ENCODE data around the gene NFE2L3. TPM values are rescaled to one million over a fixed set of nuclear protein-coding genes. Genes with fewer than 3 reads are reported as not detected.

NFE2L3 gene
- total RNA-seq, 1 donor from 2014 or later, result 4.8 TPM

- no peak overlapping the region for H3K27ac ChIP-seq
- no peak for TF ChIP-seq CTCF (IDR thresholded peaks at IDR 0.05)
- H3K4me1 ChIP-seq, result peaks cover 39% of the 10 kb centered on the region
- intact Hi-C loops (cut with DNase I), result no loop called here
- DNase-seq, result no peak
- no peaks in the 10 kb centered on the region for H3K27me3 ChIP-seq (ENCODE audit: low read depth)
- H3K36me3 ChIP-seq, result peaks cover 68% of the 10 kb centered on the region
- H3K4me3 ChIP-seq, result no peak overlapping the region
- ATAC-seq, result no peak
- H3K9me3 ChIP-seq, result no peaks in the 10 kb centered on the region
Measured at GRCh38 chr7:26188206-26188956, 36.4 kb downstream of the NFE2L3 start.

- Histone ChIP-seq H3K4me3 (no peak overlapping the region), H3K9me3 (no peaks in the 10 kb centered on the region), H3K36me3 (peaks cover 74% of the 10 kb centered on the region), H3K4me1 (peaks cover 46% of the 10 kb centered on the region), H3K27me3 (ENCODE audit: low read depth) (no peaks in the 10 kb centered on the region), H3K27ac (no peak overlapping the region)
- ATAC-seq (no peak), DNase-seq (no peak)
- TF ChIP-seq CTCF (IDR thresholded peaks at IDR 0.05), result no peak
- intact Hi-C loops (cut with DNase I), result no loop called here
Measured at GRCh38 chr7:26188957-26189541, 37.1 kb downstream of the NFE2L3 start.

GRCh38 chr7:26189697-26190096 is 37.7 kb downstream of the NFE2L3 start:
- intact Hi-C loops (cut with DNase I), result no loop called here
- no peak overlapping the region for H3K27ac ChIP-seq

GRCh38 chr7:26190417-26190869 is 38.4 kb downstream of the NFE2L3 start:
- no peak for DNase-seq
- Histone ChIP-seq H3K4me1 (peaks cover 59% of the 10 kb centered on the region), H3K27ac (no peak overlapping the region), H3K4me3 (no peak overlapping the region), H3K27me3 (ENCODE audit: low read depth) (no peaks in the 10 kb centered on the region), H3K36me3 (peaks cover 82% of the 10 kb centered on the region), H3K9me3 (no peaks in the 10 kb centered on the region)
- intact Hi-C loops (cut with DNase I), result no loop called here
- no peak for TF ChIP-seq CTCF (IDR thresholded peaks at IDR 0.05)
- no peak for ATAC-seq

More at GRCh38 chr7:26189697-26190096, 37.7 kb downstream of the NFE2L3 start:
- no peaks in the 10 kb centered on the region for H3K9me3 ChIP-seq
- DNase-seq (no peak), ATAC-seq (no peak)
- H3K36me3 ChIP-seq, result peaks cover 80% of the 10 kb centered on the region
- no peaks in the 10 kb centered on the region for H3K27me3 ChIP-seq (ENCODE audit: low read depth)
- H3K4me3 ChIP-seq, result no peak overlapping the region
- no peak for TF ChIP-seq CTCF (IDR thresholded peaks at IDR 0.05)
- H3K4me1 ChIP-seq, result peaks cover 52% of the 10 kb centered on the region

- no peak for DNase-seq
- ATAC-seq, result no peak
- H3K27ac ChIP-seq, result no peak overlapping the region
- intact Hi-C loops (cut with DNase I), result no loop called here
- no peak overlapping the region for H3K4me3 ChIP-seq
- H3K27me3 ChIP-seq (ENCODE audit: low read depth), result no peaks in the 10 kb centered on the region
- no peak for TF ChIP-seq CTCF (IDR thresholded peaks at IDR 0.05)
- H3K36me3 ChIP-seq, result peaks cover 88% of the 10 kb centered on the region
- peaks cover 68% of the 10 kb centered on the region for H3K4me1 ChIP-seq
- H3K9me3 ChIP-seq, result no peaks in the 10 kb centered on the region
Measured at GRCh38 chr7:26191233-26191973, 39.4 kb downstream of the NFE2L3 start.
